ENCODE measurements around the gene ATRNL1. TPM values are rescaled to one million over a fixed set of nuclear protein-coding genes. Genes with fewer than 3 reads are reported as not detected.

The ATRNL1 gene
- total RNA-seq, 2 donors from 2014 or later = 0.37 to 2.9 TPM

- TF ChIP-seq, protein P1, sequence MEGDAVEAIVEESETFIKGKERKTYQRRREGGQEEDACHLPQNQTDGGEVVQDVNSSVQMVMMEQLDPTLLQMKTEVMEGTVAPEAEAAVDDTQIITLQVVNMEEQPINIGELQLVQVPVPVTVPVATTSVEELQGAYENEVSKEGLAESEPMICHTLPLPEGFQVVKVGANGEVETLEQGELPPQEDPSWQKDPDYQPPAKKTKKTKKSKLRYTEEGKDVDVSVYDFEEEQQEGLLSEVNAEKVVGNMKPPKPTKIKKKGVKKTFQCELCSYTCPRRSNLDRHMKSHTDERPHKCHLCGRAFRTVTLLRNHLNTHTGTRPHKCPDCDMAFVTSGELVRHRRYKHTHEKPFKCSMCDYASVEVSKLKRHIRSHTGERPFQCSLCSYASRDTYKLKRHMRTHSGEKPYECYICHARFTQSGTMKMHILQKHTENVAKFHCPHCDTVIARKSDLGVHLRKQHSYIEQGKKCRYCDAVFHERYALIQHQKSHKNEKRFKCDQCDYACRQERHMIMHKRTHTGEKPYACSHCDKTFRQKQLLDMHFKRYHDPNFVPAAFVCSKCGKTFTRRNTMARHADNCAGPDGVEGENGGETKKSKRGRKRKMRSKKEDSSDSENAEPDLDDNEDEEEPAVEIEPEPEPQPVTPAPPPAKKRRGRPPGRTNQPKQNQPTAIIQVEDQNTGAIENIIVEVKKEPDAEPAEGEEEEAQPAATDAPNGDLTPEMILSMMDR (IDR thresholded peaks at IDR 0.05) = no peak
Observed at GRCh38 chr10:115937768-115938056, 844.5 kb downstream of the ATRNL1 start.

DNA sequence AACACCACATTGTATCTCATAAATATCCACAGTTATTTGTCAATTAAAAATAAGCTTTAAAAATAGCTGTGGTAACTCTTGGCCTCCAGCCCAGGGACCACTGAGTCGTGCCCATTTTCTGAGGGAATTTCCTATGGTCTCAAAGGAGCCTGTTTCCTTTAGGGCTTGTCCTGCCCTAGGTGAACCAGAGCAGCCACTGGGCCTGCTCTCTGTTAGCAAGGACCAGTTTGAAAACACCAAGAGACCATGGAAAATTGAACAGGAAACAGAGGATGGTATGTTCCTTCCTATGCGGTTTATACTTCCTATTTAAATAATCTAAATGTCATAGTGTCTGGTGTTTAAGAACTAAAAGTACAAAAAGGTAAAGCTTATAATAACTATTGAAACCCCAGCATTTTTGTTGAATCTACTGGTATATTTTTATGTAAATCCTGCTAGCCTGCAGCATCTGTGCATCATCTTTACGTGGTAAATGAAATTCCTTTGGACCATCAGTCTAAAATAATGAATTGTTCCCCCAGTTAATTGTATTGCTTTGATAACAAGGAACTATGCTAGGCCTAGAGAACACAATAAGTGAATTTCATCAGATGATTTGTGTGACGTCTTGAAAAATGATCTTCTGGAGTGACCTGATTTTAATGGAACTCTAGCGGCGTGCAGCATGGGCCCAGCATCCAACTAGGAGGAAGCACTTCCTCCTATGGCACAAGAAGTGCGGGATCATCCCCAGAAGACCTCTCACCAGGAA lies 846.1 kb downstream of the ATRNL1 start:
- no peaks in the 10 kb centered on the region for H3K4me1 ChIP-seq
- H3K9ac ChIP-seq (ENCODE audit: low read depth in 2 of 2, low read length in 2 of 2) = no peak overlapping the region
- H3K36me3 ChIP-seq = no peaks in the 10 kb centered on the region
- no peaks in the 10 kb centered on the region for H3K27me3 ChIP-seq
- DNase-seq = no peak
- TF ChIP-seq, protein P1 (IDR thresholded peaks at IDR 0.05) = no peak
- no peak overlapping the region for H3K4me3 ChIP-seq
- H3K27ac ChIP-seq = no peak overlapping the region
- no peaks in the 10 kb centered on the region for H3K9me3 ChIP-seq
- intact Hi-C loops (cut with DNase I) = no loop called here

More at GRCh38 chr10:115937768-115938056, 844.5 kb downstream of the ATRNL1 start:
- no peak for DNase-seq
- Histone ChIP-seq H3K9me3 (no peaks in the 10 kb centered on the region), H3K27ac (no peak overlapping the region), H3K4me3 (no peak overlapping the region), H3K9ac (ENCODE audit: low read depth in 2 of 2, low read length in 2 of 2) (no peak overlapping the region), H3K4me1 (no peaks in the 10 kb centered on the region), H3K36me3 (no peaks in the 10 kb centered on the region), H3K27me3 (no peaks in the 10 kb centered on the region)
- intact Hi-C loops (cut with DNase I) = no loop called here

DNA sequence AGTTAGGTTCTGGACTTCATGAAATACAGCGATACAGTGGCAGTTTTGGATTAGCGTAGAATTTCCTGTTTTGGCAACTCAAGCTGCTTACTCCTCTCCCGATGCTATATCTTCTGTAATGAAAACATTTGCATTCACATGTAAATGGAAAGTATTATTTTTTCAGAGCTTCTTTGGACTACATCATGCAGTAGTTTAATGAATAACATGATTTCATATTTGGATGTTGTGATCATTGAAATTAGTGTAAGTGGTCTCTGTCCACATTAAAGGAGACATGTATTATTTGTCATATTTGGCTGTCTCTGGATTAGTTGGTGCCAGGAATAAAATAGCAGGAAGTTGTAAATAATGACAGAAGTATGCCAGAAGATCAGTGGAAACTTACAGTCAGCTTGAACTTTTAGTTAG lies 848.2 kb downstream of the ATRNL1 start:
- Histone ChIP-seq H3K9me3 (no peaks in the 10 kb centered on the region), H3K36me3 (no peaks in the 10 kb centered on the region), H3K27me3 (no peaks in the 10 kb centered on the region), H3K4me3 (no peak overlapping the region), H3K4me1 (no peaks in the 10 kb centered on the region), H3K27ac (no peak overlapping the region), H3K9ac (ENCODE audit: low read depth in 2 of 2, low read length in 2 of 2) (no peak overlapping the region)
- TF ChIP-seq, protein P1 (IDR thresholded peaks at IDR 0.05) = no peak
- DNase-seq = no peak
- intact Hi-C loops (cut with DNase I) = no loop called here

DNA sequence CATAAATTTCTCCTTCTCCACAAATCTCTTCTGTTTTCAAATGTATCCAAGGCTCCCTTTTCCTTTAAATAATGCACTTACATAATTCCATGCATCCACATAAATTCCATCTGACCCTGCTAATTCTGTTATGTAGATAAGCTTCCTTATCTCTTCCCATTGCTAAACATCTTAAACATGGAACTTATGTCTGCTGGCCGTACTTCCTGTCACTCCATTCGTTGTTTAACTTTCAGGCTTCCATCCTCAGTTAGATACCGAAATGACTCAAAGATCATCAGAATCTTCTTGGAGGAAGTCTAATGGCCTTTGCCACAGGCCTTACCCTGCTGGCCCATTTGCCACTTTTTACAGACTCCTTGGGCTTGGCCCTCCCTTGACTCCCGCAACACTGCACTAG lies 848.9 kb downstream of the ATRNL1 start:
- Histone ChIP-seq H3K4me1 (no peaks in the 10 kb centered on the region), H3K9ac (ENCODE audit: low read depth in 2 of 2, low read length in 2 of 2) (no peak overlapping the region), H3K4me3 (no peak overlapping the region), H3K27ac (no peak overlapping the region), H3K27me3 (no peaks in the 10 kb centered on the region), H3K9me3 (no peaks in the 10 kb centered on the region), H3K36me3 (no peaks in the 10 kb centered on the region)
- TF ChIP-seq, protein P1 (IDR thresholded peaks at IDR 0.05) = no peak
- DNase-seq = no peak
- intact Hi-C loops (cut with DNase I) = no loop called here

GRCh38 chr10:115944538-115944937 lies 851.4 kb downstream of the ATRNL1 start:
- Histone ChIP-seq H3K27me3 (no peaks in the 10 kb centered on the region), H3K9ac (ENCODE audit: low read depth in 2 of 2, low read length in 2 of 2) (no peak overlapping the region), H3K4me3 (no peak overlapping the region), H3K9me3 (no peaks in the 10 kb centered on the region), H3K27ac (no peak overlapping the region), H3K36me3 (no peaks in the 10 kb centered on the region), H3K4me1 (no peaks in the 10 kb centered on the region)
- TF ChIP-seq, protein P1 (IDR thresholded peaks at IDR 0.05) = no peak
- intact Hi-C loops (cut with DNase I) = no loop called here
- no peak for DNase-seq

Measured in colonic mucosa (tissue), 4 donors.